Measurements from ENCODE around the gene MEF2D. TPM values are rescaled to one million over a fixed set of nuclear protein-coding genes. Genes with fewer than 3 reads are reported as not detected.

MEF2D gene
- total and polyA plus RNA-seq, 3 experiments from 2014 or later = 19.2 to 35.4 (median 32.9) TPM

DNA sequence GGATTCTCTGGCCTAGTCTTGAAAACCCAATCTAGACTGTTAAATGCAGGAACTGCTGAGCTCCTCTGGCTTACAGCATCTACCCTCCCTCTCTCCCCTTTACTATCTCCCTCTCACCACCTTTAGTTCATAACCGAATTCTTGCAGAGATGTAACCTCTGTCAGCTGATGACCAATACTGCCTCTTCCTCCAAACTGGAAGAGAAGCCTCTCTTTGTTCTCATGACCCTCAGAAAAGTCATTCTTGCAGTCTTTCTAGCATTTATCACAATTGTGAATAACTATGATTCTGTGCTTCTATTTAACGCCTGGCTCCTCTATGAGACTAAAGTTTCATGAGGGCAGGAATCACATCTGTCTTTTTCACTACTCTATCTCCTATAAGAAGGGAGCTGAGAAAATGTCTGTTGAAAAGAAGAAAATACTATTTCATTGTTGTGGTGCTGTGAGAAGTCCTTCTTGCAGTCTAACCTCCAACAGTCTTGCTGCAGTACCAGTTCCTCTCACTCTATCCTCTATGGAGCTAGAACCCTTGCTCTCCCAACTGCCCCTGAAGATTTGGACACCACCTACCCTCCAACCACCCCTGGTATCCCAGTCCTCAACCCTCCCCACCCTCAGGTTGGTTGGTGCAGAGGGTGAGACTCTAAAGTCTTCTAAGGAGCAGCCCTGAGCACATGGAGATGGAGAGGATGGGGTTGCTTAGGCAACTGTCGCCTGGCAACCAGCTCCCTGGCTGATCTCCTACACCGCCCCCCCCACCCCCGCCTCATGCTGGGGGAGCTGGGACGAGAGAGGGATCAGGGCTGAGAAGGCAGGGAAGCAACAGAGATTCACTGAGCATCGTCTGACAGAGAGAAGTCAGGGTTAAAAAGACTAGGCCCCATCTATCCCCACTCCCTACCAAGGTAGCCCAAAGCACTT, 13.9 kb downstream of the MEF2D start:
- Histone ChIP-seq H3K27ac (ENCODE audit: low read depth, low read length) (no peak overlapping the region), H3K4me3 (ENCODE audit: low read length) (no peak overlapping the region), H3K27me3 (ENCODE audit: insufficient read depth, low read length, poor library complexity, severe bottlenecking) (no peaks in the 10 kb centered on the region), H3K36me3 (ENCODE audit: insufficient read depth, low read length) (peaks cover 10% of the 10 kb centered on the region), H3K4me1 (ENCODE audit: insufficient read depth, low read length) (peaks cover 75% of the 10 kb centered on the region), H3K9me3 (ENCODE audit: low read length) (no peaks in the 10 kb centered on the region)
- no peaks in the 10 kb centered on the region for H3K9me3 Mint-ChIP-seq
- peak overlapping the region in 5 of 7 donors; percentile 11 to 87 (median 40) for H3K4me3 Mint-ChIP-seq
- H3K4me1 Mint-ChIP-seq = peaks cover 79 to 95% (median 93%) of the 10 kb centered on the region in 3 donors
- DNase-seq = no peak
- peak overlapping the region; percentile 86 to 100 (median 96) for H3K27ac Mint-ChIP-seq
- no peaks in the 10 kb centered on the region for H3K27me3 Mint-ChIP-seq
- POLR2A ChIA-PET = interaction anchor here (0.9 to 1.8 kb wide), 3 partner anchors 11 to 19 kb away, joined by 5 to 7 read pairs (median 5); no protein-coding TSS in a partner anchor
- CTCF ChIA-PET = interaction anchor here (0.9 to 8.4 kb wide), 2 partner anchors 13 to 101 kb away, joined by 3 to 177 read pairs; partner anchors contain the start of gene MEF2D
- peaks cover 0 to 36% (median 4%) of the 10 kb centered on the region in 3 donors for H3K36me3 Mint-ChIP-seq

DNA sequence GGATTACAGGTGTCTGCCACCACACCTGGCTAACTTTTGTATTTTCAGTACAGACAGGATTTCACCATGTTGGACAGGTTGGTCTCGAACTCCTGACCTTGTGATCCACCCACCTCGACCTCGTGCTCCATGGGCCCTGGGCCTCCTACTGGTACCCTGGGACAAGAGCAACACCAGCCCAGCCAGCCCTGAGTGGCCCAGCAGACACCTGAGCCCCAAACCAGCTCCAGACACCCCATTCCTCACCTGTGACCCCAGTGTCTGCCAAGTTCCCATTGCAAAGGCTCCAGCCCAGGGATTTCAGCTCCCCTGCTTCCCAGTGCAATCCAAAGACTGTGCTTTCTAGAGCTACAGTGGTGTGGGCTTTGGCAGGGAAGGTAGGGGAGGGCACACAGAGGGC, 14.6 kb downstream of the MEF2D start:
- Histone ChIP-seq H3K36me3 (ENCODE audit: insufficient read depth, low read length) (peaks cover 15% of the 10 kb centered on the region), H3K27me3 (ENCODE audit: insufficient read depth, low read length, poor library complexity, severe bottlenecking) (no peaks in the 10 kb centered on the region), H3K4me3 (ENCODE audit: low read length) (no peak overlapping the region), H3K27ac (ENCODE audit: low read depth, low read length) (no peak overlapping the region), H3K4me1 (ENCODE audit: insufficient read depth, low read length) (peaks cover 75% of the 10 kb centered on the region), H3K9me3 (ENCODE audit: low read length) (no peaks in the 10 kb centered on the region)
- Mint-ChIP-seq H3K4me1 (peaks cover 79 to 95% (median 93%) of the 10 kb centered on the region in 3 donors), H3K27me3 (no peaks in the 10 kb centered on the region), H3K9me3 (no peaks in the 10 kb centered on the region), H3K36me3 (peaks cover 0 to 43% (median 8%) of the 10 kb centered on the region in 3 donors), H3K4me3 (no peak overlapping the region), H3K27ac (peak overlapping the region; percentile 15 to 100 (median 68))
- no peak for DNase-seq
- CTCF ChIA-PET = interaction anchor here (8.4 kb wide), 1 partner anchor 13 kb away, joined by 177 read pairs; the partner anchor contains the start of gene MEF2D
- POLR2A ChIA-PET = interaction anchor here (1.0 to 1.8 kb wide), 2 partner anchors 15 to 19 kb away, joined by 5 to 7 read pairs; no protein-coding TSS in a partner anchor

DNA sequence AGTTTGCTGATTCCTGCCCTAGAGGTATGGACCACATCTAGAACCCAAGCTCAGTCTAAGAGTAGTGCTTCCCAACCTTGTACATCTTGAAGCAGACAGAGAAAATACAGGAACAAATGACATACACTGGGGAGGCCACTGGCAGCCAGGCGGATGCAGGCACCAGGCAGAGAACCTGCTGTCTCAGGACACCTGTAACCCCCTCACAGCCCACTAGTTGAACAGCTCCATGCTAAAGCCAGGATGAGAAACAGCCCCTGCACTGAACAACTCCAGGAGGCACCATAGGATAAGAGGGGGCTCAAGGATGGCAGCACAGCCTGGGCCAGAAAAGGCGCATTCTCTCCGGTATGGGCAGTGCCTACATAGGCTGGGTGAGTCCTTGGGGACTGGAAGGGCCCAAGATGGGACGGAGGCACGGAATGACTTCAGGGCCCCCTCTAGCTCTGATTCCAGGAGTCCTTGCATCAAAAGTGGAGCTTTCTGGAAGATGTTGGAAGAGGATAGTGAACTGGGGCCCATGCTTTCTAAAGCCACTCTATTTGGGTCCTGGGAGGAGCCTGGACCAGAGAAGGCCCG, 16.0 kb downstream of the MEF2D start:
- no peak overlapping the region for H3K27ac ChIP-seq (ENCODE audit: low read depth, low read length)
- no peaks in the 10 kb centered on the region for H3K27me3 Mint-ChIP-seq
- H3K36me3 Mint-ChIP-seq = peaks cover 7 to 57% (median 15%) of the 10 kb centered on the region in 3 donors
- H3K4me3 ChIP-seq (ENCODE audit: low read length) = no peak overlapping the region
- no peaks in the 10 kb centered on the region for H3K27me3 ChIP-seq (ENCODE audit: insufficient read depth, low read length, poor library complexity, severe bottlenecking)
- POLR2A ChIA-PET = interaction anchor here (0.7 to 2.0 kb wide), 4 partner anchors 8 to 381 kb away, joined by 3 to 7 read pairs (median 5); partner anchors contain the start of genes MEF2D and NAXE
- peaks cover 29% of the 10 kb centered on the region for H3K36me3 ChIP-seq (ENCODE audit: insufficient read depth, low read length)
- no peaks in the 10 kb centered on the region for H3K9me3 ChIP-seq (ENCODE audit: low read length)
- H3K9me3 Mint-ChIP-seq = no peaks in the 10 kb centered on the region
- H3K27ac Mint-ChIP-seq = peak overlapping the region; percentile 54 to 97 (median 71)
- H3K4me1 ChIP-seq (ENCODE audit: insufficient read depth, low read length) = peaks cover 70% of the 10 kb centered on the region
- peak overlapping the region in 2 of 7 donors; percentile 25 to 28 for H3K4me3 Mint-ChIP-seq
- peaks cover 75 to 92% (median 87%) of the 10 kb centered on the region in 3 donors for H3K4me1 Mint-ChIP-seq
- DNase-seq = no peak
- CTCF ChIA-PET = interaction anchor here (1.1 to 8.4 kb wide), 8 partner anchors 15 to 137 kb away, joined by 3 to 177 read pairs (median 4); partner anchors contain the start of gene MEF2D

DNA sequence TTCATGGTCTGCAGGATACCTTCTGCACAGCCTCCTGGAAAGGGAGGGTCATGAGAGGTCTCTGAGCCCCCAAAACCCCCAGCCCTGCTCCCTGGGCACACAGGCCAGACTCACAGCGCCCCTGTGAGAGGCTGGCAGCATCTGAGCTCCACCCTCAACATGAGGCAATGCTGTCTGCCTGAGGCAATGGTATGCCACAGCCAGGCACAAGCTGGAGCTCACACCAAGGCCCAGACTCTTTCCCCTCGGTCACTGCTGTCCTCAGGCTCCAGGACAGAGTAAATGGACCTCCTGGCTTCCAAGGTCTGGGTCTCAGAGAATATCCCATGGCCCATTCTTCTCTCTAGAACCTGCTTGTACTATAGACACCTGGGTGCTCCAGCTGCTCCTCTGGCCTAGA, 17.2 kb downstream of the MEF2D start:
- Mint-ChIP-seq H3K4me3 (no peak overlapping the region), H3K27me3 (no peaks in the 10 kb centered on the region), H3K9me3 (no peaks in the 10 kb centered on the region), H3K4me1 (peaks cover 63 to 85% (median 75%) of the 10 kb centered on the region in 3 donors), H3K36me3 (peaks cover 7 to 66% (median 18%) of the 10 kb centered on the region in 3 donors), H3K27ac (peak overlapping the region in 5 of 8 donors; percentile 5 to 93 (median 76))
- no peaks in the 10 kb centered on the region for H3K27me3 ChIP-seq (ENCODE audit: insufficient read depth, low read length, poor library complexity, severe bottlenecking)
- H3K4me3 ChIP-seq (ENCODE audit: low read length) = no peak overlapping the region
- DNase-seq = no peak
- no peaks in the 10 kb centered on the region for H3K9me3 ChIP-seq (ENCODE audit: low read length)
- POLR2A ChIA-PET = interaction anchor here (1.2 to 2.0 kb wide), 2 partner anchors 18 to 109 kb away, joined by 3 to 7 read pairs; partner anchors contain the start of genes MEF2D and NAXE
- CTCF ChIA-PET = interaction anchor here (1.5 to 8.4 kb wide), 4 partner anchors 16 to 121 kb away, joined by 3 to 177 read pairs (median 6); partner anchors contain the start of gene MEF2D
- H3K4me1 ChIP-seq (ENCODE audit: insufficient read depth, low read length) = peaks cover 58% of the 10 kb centered on the region
- H3K27ac ChIP-seq (ENCODE audit: low read depth, low read length) = no peak overlapping the region
- peaks cover 40% of the 10 kb centered on the region for H3K36me3 ChIP-seq (ENCODE audit: insufficient read depth, low read length)

DNA sequence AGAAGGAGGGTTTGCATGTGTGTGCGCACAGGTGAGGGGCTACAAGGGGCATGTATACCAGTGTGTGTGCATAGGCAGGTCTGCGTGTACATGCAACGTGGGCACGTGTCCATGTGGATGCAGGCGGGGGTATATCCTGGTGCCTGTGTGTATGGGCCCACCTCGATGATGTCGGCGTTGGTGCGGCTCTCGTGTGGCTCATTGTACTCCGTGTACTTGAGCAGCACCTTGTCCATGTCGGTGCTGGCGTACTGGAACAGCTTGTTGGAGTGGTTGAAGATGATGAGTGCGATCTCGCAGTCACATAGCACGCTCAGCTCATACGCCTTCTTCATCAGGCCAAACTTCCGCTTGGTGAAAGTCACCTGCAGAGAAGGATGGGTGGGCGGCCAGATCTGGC, 18.3 kb downstream of the MEF2D start:
- H3K36me3 ChIP-seq (ENCODE audit: insufficient read depth, low read length) = peaks cover 52% of the 10 kb centered on the region
- Mint-ChIP-seq H3K4me1 (peaks cover 56 to 77% (median 70%) of the 10 kb centered on the region in 3 donors), H3K36me3 (peaks cover 9 to 75% (median 21%) of the 10 kb centered on the region in 3 donors), H3K27ac (peak overlapping the region in 6 of 8 donors; percentile 40 to 95 (median 88)), H3K27me3 (no peaks in the 10 kb centered on the region), H3K9me3 (no peaks in the 10 kb centered on the region), H3K4me3 (peak overlapping the region in 1 of 7 donors; percentile 29)
- ChIA-PET CTCF (interaction anchor here (2.0 to 8.4 kb wide), 8 partner anchors 8 to 123 kb away, joined by 6 to 177 read pairs (median 15); partner anchors contain the start of genes GPATCH4, MEF2D and NAXE), POLR2A (interaction anchor here (2.2 kb wide), 1 partner anchor 23 kb away, joined by 19 read pairs; no protein-coding TSS in a partner anchor)
- H3K27ac ChIP-seq (ENCODE audit: low read depth, low read length) = no peak overlapping the region
- no peaks in the 10 kb centered on the region for H3K9me3 ChIP-seq (ENCODE audit: low read length)
- H3K4me1 ChIP-seq (ENCODE audit: insufficient read depth, low read length) = peaks cover 47% of the 10 kb centered on the region
- H3K27me3 ChIP-seq (ENCODE audit: insufficient read depth, low read length, poor library complexity, severe bottlenecking) = no peaks in the 10 kb centered on the region
- H3K4me3 ChIP-seq (ENCODE audit: low read length) = no peak overlapping the region
- no peak for DNase-seq

DNA sequence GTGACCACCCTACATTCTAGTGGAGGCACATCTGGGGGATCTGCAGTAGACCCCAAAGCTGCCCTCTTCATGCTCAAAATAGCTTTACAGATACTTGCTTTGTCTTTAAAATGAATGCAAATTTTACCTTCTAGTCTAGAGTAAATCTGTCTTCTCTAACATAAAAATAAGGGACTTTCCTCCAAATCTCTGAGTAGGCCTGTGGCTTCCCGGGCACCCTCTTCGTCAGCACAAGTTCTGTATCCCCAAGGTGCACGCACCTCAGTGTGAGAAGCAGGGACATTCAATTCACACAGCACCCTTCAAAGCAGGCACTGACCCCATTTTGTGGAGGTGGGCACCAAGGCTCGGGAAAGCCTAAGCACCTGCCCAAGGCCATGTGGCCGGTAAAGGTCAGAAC, 19.0 kb downstream of the MEF2D start:
- Histone ChIP-seq H3K27ac (ENCODE audit: low read depth, low read length) (peak overlapping the region; percentile 21), H3K4me1 (ENCODE audit: insufficient read depth, low read length) (peaks cover 40% of the 10 kb centered on the region), H3K27me3 (ENCODE audit: insufficient read depth, low read length, poor library complexity, severe bottlenecking) (no peaks in the 10 kb centered on the region), H3K36me3 (ENCODE audit: insufficient read depth, low read length) (peaks cover 59% of the 10 kb centered on the region), H3K9me3 (ENCODE audit: low read length) (no peaks in the 10 kb centered on the region), H3K4me3 (ENCODE audit: low read length) (no peak overlapping the region)
- H3K27ac Mint-ChIP-seq = peak overlapping the region; percentile 40 to 96 (median 92)
- POLR2A ChIA-PET = interaction anchor here (1.3 to 2.7 kb wide), 5 partner anchors 14 to 100 kb away, joined by 5 to 29 read pairs (median 8); partner anchors contain the start of gene MEF2D
- peaks cover 9 to 81% (median 23%) of the 10 kb centered on the region in 3 donors for H3K36me3 Mint-ChIP-seq
- peak overlapping the region in 3 of 7 donors; percentile 1 to 30 (median 22) for H3K4me3 Mint-ChIP-seq
- no peaks in the 10 kb centered on the region for H3K27me3 Mint-ChIP-seq
- DNase-seq = no peak
- CTCF ChIA-PET = interaction anchor here (0.9 to 8.4 kb wide), 26 partner anchors 9 to 145 kb away, joined by 3 to 177 read pairs (median 8); partner anchors contain the start of genes GPATCH4, IQGAP3, MEF2D and NAXE
- H3K9me3 Mint-ChIP-seq = no peaks in the 10 kb centered on the region
- peaks cover 49 to 70% (median 62%) of the 10 kb centered on the region in 3 donors for H3K4me1 Mint-ChIP-seq

Measured in CD8-positive, alpha-beta memory T cell (primary cell).